CD4-positive, alpha-beta T cell treated with Interleukin-17A for 1 hour (primary cell): Measurements from ENCODE around the gene SFT2D1.
"Not testable (repeated sequence)": the region's sequence is repeated elsewhere in the genome, so short reads cannot be mapped to it uniquely, and the experiment has no call there.

ENCODE experiments used
- DNase-seq: peaks from one replicate; pipeline ENCODE4 v3.0.0-alpha.2; 2020

Gene SFT2D1

DNA sequence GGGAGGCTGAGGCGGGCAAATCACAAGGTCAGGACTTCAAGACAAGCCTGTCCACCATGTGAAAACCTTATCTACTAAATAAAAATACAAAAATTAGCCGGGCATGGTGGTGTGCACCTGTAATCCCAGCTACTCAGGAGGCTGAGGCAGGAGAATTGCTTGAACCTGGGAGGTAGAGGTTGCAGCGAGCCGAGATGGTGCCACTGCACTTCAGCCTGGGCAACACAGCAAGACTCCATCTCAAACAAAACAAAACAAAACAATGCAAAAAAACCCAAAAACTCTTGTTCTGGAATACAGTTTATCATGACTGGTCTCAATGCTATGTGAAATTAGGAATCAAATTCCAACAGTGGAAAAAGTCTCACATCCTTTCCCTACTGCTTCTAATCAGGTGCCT, 20.1 kb upstream of the SFT2D1 start:
- not testable (repeated sequence) for DNase-seq

DNA sequence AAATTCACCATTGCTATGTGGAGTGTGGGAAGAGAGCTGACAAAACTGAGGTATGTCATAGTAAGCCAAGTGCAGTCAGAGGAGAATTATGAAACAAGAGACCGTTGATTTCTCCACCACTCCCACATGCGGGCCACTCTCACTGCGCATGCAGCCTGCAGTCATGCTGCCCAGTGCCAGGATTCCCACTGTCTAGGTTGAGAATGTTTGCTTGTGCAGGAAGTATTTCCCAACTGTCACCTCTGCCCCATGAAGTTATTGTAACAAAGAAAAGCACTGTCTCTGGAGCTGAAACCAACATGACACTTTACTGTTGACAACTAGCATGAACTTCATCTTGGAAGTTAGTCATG, 18.7 kb upstream of the SFT2D1 start:
- no peak for DNase-seq

DNA sequence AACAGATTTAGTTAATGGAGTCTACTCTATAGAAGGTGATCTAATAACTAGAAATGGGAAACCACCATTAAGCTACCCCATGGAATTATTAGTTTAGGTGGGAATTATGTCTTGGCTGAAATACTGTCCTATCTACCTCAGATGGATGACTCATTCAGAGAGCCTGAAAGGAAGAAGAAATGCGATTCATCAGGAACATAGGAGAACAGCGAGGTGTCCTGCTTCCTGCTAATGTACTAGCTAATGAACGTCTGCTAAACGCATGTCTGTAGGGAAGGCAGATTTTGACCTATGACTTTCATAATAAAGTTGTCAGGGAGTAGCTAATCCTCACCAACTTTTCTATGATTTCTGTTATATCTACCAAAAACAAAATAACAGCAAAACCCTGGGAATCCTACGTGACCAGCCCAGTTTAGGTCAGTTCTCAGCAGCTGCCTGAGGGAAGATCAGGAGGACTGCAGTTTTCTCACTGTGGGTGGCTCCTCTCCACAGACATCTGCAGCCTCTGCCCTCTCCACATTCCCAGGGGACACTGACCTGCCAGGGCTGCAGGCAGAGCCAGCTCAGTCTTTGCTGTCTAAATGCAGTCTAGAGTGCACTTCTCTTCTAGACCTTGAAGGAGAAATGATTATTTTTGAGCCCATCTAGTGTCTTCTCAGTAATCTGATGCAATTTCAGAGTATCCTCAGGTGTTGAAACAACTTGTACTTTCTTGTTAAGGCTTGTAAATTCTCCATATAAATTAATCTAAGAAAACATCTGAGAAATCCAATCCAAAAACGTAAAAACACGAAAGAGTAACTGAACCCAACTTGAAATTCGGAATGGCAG, 18.1 kb upstream of the SFT2D1 start:
- DNase-seq = no peak

DNA sequence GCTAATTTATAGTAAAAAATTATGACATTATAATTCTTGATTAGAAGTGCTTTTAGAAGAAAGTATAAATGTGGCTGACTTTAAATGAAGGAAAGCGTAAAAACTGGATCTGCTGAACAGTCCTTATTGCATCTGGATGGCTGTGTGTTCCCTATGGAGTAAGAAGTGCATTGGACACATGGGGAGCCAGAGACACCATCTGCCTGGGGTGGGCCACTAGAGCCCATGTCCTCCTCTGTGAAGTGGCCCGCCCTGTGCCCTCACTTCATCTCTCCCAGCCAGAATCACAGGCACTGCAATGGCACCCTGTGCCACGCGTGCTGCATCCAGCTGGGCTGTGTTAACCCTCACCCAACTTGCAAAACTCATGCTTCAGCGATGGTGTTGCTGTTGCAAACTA, 13.2 kb upstream of the SFT2D1 start:
- DNase-seq = no peak

DNA sequence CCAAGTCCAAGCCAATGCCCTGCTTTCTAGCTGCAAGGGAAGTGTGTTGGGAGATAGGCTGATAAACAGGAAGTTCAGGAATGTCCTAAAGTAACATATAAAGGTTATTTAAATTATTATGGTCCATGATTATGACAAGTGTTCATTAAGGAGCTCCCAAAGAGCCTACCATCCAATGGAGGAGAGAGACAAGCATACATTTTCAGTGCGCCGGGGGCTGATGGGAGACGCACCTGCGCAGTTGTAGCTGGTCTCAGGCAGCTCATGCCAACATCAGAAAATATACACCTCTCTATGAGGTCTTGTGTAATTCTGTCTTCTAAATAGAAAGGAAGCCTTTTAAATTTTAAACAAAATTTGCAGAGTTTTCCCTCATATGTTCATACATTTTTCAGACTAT, 12.6 kb upstream of the SFT2D1 start:
- DNase-seq = no peak

DNA sequence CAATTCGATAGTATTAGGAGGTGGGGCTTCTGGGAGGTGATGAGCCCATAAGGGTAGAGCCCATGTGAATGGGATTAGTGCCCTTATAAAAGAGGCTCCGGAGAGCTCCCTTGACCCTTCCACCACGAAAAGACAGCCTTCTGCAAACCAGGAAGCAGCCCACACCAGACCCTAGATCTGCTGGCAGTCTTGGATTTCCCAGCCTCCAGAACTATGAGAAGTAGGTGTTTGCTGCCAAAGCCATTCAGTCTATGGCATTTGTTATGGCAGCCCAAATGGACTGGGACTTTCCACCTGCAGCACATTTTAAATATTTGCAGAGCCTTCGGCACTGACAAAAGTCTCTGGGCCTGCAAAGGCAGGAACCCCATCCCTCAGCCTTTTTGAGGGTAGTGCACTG, 11.8 kb upstream of the SFT2D1 start:
- DNase-seq = no peak

DNA sequence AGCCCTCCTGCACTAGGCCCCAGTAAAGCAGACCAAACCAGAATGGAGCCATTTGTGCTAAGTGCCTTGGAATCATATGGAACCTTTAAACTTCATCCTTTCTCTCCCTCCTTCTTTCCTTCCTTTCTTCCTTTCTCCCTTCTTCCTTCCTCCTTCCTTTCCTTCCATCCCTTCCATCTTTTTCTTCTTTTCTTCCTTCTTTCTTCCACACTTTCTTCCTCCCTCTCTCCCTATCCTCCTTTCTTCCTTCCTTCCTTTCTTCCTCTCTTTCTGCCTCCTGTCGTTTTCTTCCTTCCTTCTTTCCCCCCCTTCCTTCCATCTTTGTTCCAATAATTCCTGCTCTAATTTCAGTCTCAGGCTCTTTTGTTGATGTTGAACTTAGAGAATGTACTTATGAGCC, 11.2 kb upstream of the SFT2D1 start:
- no peak for DNase-seq

DNA sequence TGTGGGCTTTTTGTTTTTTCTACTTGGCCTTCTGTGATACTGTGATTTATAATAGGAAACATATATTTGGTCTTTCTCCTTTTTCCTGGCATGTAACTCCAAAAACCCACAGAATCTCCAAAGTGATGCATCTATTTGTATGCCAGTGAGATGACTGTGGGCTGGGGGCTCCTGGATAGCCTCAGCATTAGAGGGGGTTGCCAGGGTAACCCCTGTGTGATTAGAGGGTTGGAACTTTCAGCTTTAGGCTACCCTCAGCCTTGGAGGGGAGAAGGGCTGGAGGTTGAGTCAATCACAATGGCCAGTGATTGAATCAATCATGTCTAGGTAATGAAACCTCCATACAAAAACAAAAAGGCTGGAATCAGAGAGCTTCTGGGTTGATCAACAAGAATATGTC, 10.6 kb upstream of the SFT2D1 start:
- DNase-seq = no peak

DNA sequence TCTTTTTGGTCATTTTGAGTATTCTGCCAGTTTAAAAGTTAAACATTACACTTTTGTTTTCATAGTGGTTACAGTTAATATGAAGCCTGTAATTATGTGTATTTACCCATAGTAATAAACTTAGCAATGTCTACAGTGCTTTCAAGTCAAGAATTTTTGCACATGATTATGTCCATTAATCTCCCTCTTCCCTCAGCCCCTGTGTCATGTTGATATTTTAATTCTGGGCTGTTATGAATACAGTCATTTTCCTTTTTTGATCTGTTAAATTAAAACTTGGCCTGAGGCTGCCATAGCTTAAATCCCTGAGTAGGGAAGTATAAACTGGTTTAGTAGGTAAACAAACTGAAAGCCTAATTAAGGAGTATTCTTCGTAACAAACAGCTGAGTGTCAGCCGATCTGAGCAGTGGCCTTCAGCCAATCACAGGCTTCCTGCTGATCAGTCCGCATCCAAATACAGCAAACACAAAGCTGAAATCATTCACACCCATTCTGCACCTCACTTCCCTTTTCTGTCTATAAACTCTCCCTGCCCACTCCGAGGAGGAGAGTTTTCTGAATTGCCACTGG, 9.5 kb upstream of the SFT2D1 start:
- DNase-seq = no peak

DNA sequence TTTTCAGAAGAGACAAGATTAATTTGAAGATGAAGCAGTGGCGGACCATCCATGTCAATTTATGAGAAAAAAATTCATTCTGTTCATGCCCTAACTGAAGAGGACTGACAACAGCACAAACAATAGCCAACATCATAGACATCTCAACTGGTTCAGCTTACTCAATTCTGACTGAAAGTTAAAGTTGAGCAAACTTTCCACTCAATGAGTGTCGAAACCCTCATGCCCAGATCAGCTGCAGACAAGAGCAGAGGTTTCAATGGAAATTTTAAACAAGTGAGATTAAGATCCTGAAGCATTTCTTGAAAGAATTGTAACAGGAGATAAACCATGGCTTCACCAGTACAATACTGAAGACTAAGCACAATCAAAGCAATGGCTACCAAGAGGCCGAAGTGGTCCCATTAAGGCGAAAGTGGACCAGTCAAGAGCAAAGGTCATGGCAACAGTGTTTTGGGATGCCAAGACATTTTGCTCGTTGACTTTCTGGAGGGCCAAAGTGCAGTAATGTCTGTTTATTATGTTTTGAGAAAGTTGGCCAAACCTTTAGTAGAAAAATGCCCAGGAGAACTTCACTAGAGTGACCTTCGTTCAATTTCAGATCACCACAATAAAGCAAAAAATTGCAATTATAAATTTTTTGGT, 6.1 kb upstream of the SFT2D1 start:
- no peak for DNase-seq

DNA sequence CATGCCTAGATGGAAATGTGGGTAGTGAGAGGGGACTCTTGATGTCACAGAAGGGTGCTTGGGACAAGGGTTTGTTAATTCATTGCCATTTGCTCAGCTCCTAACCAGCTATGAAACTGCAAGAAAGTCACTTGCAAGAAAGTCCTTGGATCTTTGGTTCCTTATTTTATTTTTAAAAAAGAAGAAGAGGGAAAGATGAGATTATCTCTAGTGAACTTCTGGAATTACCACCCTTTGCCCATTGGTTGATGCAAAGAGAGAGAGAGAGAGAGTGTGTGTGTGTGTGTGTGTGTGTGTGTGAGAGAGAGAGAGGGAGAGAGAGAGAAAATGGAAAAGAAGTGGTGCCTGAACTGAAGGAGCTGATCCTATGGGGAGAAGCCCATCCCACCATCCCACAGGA, 4.6 kb upstream of the SFT2D1 start:
- DNase-seq = no peak

DNA sequence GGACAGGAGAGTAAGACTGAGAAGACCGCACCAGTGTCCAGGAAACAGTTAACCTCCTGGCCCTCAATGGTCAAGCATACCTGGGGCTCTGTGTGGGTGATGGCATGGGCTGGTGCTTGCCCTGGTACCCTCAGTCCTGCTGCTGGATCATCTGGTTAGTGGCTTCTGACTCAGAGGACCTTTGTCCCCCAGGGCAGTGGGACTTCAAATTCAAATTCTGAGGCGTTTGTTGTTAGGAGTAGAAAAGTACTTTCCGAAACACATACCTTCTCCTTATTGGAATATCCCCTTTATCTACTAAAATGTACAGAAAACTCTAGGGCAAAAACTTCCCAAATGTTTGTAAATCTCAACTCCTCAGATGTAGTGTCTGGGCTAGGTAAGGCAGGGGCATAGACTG, 4.1 kb upstream of the SFT2D1 start:
- DNase-seq = no peak

DNA sequence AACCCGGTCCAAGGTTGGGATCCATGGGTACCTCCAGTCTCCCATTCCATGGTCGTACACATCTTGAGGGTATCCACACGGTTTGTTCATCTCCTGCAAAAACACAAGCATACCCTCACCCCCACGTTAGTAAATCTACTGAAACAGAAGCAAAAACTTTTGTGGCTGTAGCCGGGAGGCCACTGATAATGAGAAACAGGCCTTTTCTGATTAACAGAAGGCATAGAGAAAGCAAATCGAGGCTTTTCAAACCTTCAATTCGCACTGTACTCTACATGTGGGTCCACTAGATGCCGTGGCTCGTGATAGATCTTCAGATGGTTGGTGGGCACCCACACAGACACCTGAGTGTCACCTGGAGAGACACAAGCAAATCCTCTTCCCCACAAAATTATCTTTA, 3.3 kb upstream of the SFT2D1 start:
- DNase-seq = not testable (repeated sequence)

DNA sequence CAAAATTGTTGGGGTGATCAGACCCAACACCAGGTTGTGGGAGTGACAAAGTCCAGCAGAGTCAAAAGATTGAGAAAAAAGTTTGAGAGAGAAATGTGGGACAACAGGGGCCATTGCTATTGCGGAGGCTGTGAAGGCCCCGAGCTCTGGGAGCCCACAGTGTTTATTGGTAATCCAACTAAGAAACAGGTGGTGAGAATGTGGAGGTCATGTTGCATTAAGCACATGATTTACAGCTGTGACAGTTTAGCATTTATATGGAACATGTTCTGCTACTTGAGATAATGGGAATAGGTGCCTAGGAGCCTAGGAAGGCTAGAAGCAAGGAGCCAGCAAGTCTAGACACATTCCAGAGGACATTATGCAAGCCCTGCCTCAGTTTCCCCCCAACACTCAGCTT, 2.6 kb upstream of the SFT2D1 start:
- DNase-seq = not testable (repeated sequence)

DNA sequence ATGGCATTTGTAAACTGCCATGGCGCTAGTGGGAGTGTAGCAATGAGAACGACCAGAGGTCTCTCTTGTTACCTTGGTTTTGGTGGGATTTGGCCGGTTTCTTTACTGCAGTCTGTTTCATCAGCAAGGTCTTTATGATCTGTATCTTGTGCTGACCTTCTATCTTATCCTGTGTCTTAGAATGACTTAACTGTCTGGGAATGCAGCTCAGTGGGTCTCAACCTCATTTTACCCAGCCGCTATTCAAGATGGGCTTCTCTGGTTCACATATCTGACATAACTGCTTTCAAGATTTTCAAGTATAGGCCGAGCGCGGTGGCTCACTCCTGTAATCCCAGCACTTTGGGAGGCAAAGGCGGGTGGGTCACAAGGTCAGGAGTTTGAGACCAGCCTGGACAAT, 1.9 kb upstream of the SFT2D1 start:
- DNase-seq = no peak

DNA sequence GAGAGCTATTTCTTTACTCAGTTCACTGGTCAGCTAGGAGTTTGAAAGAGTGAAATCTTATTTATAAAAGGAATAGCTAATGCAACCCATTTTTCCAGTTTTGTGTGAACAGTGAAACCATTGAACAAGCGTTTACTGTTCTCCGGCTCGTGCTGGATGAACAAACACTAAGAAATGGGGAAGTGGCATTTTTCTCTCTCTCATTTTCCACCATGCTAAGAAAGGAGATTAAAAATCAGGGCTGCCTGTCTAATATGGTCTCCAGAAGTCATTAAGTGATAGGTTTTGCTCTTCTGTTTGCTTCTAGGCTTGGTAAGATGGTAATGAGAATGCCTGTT, 774 bp upstream of the SFT2D1 start:
- no peak for DNase-seq

DNA sequence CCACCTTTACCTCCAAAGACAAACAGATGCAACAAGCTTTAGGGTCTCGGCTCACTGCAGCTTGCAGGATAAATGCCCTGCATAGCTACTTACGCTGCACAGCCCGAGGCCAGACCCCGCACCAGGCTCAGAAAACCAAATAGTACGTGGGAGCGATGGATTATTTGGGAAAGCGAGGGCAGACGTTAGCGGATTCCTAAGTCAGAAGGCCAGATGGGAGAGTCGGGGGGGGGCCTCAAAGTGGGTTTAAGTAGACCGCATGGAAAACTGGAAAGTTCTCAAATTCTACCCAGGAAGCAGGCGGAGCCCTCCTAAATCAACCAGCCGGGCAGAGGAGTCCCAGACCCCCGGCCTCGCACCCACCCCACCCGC, 382 bp downstream of the SFT2D1 start:
- no peak for DNase-seq

DNA sequence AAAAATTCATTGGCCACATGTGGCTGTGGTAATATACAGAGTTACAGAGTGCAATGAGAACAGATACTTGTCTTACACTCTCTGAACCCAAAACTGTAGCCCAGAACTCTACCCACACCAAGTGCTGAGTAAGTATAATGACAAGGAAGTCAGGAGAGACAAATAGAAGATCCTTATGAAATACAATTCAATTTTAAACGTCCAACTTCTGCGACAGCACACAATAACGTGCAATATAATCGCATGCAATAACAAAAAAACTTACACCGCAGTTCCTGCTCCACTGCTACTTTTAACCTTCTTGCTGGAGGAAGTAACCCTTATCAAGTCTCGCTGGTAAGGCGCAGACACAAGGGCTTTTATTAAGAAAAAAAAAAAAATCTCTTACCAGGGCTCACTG, 881 bp downstream of the SFT2D1 start:
- peak; percentile 39 for DNase-seq

DNA sequence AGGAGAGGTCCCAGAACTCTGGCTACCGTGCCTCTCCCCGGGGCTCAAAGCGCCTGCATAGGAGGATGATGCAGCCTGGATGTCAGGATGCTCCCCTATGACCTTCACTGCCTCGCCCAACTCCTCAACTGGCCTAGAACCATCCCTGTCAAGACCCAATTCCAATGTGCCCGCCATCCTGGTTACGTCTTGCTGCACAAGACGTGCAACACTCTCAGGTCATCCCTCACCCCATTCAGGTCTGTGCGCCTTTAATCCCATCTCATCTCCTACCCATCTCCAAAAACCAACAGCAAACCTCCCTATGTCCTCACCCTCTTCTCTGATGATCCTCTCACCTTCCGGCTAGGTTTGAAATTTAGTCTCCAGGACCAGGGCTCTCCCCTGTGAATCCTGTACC, 3.5 kb downstream of the SFT2D1 start:
- no peak for DNase-seq

DNA sequence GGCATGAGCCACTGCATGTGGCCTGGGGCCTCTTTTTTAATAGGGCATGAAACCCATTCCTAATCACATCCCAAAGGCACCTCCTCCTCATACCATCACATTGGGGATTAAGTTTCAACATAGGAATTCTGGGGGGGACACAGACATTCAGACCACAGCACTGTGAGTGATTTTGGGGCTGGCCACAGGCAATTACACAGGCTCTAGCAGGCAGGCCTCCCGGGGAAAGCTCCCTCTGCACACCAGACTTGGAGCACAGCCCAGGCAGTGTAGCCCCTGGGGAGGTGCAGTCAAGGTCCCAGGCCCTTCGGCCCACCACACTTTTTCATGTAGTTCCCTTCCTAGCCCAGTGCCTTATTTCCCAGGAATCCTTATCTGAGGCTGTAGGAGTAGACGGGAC, 5.5 kb downstream of the SFT2D1 start:
- DNase-seq = no peak

DNA sequence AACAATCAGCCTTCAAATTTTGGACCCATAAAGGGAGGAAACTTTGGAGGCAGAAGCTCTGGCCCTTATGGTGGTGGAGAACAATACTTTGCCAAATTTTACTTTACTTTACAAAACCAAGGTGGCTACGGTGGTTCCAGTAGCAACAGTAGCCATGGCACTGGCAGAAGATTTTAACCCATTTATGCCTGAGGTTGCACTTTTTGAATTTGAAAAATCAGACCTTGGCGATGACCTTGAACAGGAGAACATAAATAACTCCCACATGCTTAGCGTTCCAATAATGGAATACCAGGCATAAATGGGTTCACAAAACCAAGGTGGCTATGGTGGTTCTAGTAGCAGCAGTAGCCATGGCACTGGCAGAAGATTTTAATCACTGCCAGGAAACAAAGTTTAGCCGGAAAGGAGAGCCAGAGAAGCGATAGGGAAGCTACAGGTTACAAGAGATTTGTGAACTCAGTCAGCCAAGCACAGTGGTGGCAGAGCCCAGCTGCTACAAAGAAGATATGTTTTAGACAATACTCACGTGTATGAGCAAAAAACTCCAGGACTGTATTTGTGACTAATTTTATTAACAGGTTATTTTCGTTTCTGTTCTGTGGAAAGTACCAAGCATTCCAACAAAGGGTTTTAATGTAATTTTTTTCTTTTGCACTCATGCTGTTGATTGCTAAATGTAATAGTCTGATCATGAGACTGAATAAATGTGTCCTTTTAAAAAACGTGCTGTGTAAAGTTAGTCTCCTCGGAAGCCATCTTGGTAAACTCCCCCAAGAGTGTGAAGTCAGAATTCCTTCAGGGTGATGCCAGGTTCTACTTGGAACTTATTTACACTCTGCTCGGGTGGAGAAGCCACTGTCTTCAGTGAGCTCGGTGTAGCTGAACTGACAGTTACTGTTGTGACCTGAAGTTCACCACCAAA, 6.7 kb downstream of the SFT2D1 start:
- no peak for DNase-seq

DNA sequence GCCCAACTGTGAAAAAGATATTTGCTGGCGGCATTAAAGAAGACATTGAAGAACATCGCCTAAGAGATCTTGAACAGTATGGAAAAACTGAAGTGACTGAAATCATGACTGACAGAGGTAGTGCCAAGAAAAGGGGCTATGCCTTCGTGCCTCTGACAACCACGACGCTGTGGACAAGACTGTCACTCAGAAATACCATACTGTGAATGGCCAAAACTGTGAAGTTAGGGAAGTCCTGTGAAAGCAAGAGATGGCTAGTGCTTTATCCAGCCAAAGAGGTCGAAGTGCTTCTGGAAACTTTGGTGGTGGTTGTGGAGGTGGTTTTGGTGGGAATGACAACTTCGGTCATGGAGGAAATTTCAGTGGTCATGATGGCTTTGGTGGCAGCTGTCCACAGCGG, 7.5 kb downstream of the SFT2D1 start:
- no peak for DNase-seq

DNA sequence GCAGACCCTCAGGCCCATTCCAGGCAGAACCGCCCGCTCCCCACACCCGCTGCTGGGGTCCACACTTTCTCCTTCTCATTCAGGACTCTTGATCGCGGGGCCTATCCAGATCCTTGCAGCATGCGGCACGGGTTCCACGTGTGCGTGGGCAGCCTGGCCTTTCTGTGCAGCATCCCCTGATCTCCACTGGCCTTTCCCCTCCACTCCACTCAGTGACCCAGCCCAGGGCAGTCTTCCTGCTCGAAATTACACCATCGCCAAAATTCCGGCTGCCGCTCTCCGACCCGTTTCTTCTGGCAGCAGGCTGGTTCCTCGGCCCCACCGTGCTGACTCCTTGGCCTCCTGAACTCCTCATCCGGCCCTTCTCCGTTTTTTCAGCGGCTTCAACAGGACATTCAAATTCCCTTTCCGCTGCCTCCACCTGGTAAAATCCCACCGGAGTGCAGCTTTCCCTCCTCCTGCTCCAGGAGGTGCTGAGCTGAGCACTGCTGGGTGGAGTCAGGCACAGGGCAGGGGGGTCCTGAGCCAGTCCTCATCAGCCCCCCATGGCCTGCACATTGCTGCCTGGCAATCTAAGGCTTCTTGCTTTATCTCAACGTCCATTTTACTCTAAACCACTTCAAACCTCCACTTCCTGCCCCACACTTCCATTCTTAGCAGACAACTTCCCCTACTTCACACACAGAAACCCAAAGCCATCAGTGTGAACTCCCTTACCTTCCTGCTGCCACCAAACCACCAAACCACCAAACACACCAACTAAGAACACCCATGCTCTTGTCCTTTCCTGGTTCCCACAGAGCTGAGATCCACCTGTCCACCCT, 9.0 kb downstream of the SFT2D1 start:
- peak; percentile 64 for DNase-seq
